Non-pigmented ciliary epithelial cell (primary cell): ENCODE measurements around the gene CACNA1D.
A peak's percentile ranks its signal among the peaks of the same experiment; 100 is the strongest.

ENCODE experiments used
- DNase-seq: peaks from one replicate; pipeline ENCODE4 v3.0.0-alpha.2; 2010; ENCODE audit warnings: low read depth

CACNA1D gene

GRCh38 chr3:53787016-53787415 is 292.6 kb downstream of the CACNA1D start:
- DNase-seq = no peak

DNA sequence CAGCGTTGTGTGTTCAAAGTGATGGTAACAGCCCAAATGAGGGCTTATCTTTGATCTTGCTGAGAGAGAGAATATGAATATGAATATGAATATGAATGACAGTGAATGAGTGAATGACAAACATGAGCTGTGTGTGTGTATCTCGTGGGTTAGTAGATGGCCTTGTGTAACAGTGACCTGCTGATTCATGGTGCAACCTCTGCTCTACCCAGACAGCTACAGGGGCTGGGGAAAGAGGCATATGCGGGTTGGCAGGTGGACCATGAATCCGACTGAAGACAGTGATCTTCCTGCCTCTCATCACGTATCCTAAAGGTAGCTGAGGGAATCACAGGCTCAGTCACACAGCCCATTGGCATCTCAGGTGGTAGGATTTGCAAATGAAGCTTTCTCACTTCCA is 293.6 kb downstream of the CACNA1D start:
- DNase-seq = no peak

- DNase-seq = no peak
These were observed 295.0 kb downstream of the CACNA1D start for GRCh38 chr3:53789459-53789858.

DNA sequence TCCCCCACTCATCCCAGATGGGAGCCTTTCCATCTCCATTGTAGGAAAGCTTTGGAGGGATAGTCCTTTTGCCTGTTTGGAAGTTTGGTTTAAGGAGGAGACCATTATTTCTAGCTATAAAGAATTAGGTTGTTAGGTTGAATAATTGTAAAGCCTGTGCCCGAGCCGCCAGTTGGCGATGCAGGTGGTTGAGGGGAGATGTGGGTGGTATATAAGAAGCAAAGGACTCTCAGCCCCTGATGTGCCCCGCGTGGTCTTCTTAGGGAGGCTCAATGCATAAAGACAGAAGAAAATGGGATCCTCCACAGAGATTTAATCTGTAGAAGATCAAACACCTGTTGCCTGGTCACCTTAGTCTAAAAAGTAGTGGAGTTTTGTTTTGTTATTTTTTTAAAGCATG is 296.1 kb downstream of the CACNA1D start:
- DNase-seq = no peak

DNA sequence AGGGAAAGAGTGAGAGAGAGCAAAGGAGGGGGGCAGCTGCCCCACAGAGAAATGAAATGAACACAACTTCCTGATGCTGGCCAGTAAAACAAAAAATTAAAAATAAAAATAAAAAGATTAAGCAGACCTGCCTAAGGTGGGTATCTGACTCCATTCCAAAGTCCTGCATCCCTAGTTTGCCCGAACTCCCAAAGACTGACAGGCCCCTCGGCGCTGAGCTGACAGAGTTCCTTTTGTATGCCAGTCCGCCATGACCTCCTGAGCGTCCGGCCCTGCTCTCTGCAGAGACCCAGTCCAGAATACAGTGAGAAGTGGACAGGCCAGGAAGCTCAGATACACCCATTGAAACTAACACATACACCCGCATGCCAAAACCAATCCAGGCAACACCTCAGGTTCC is 296.9 kb downstream of the CACNA1D start:
- DNase-seq = no peak

GRCh38 chr3:53792866-53793265 is 298.5 kb downstream of the CACNA1D start:
- DNase-seq = no peak

DNA sequence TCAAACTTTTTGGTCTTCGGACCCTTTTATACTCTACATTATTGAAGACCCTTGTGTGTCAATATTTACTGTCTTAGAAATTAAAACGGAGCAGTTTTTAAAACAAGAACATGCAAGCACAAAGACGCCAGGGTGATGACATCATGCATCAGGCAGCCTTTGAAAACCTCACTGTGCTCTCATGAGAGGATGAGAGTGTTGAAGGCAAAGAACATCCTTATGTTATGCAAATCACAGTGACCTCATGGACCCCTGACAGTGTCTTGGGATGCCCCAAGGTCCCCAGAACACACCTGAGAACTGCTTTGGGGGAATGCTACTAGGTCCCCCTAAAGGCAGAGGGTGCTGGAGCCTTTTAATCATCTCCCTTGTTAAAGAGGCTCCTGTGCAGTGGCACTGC is 300.2 kb downstream of the CACNA1D start:
- DNase-seq = no peak

DNA sequence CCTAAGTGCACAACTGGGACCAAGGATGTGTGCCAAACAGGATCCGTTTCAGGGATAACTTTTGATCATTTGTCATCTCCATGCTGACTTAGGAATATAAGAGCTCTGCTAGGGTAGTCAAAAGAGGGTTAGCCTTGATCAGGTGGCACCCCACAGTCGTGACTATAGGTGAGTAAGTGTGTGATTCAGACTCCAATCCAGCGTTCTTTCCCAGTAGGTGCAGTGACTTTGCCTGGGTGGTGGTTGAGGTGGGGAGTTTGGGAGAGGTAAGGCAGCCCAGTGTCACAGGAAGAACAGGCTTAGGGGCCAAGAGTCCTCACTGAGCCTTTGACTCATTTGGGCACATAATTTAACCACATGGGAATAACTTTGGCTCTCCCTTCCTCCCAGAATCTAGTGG is 300.8 kb downstream of the CACNA1D start:
- no peak for DNase-seq

DNA sequence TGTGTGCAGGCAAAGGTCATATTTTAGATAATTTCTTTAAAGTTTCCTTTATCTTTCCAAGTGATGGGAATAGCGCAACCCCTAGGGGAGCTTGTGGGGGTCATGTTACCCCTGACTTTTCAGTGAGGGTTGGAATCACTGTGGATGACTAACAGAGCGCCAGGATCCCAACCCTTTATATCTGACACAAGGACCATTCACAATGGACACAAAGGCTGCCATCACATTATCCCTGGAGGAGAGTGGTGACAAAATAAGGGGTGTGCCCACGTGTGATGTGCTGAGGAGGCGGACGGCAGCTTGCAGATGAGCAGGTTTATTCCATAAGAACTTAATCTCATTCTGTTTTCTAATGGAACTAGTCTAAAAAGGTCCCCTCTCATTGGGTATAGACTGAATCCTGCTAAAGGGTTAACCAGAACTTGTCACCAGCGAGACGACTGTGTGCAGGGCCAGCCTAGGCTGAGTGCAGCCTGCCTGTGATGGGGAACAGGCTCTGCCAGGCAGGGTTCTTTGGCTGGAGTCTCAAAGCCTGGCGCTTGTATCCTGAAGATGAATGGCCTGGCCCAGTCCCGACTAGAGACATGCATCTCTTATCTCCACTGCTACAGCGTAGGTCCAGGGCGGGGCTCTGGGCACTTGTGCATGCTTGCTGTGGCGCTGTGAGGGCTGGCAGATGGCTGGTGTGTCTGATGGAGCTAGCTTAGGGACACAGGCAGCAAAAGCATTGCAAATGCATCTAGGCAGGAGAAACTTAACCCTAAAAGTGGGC is 301.6 kb downstream of the CACNA1D start:
- DNase-seq = no peak

DNA sequence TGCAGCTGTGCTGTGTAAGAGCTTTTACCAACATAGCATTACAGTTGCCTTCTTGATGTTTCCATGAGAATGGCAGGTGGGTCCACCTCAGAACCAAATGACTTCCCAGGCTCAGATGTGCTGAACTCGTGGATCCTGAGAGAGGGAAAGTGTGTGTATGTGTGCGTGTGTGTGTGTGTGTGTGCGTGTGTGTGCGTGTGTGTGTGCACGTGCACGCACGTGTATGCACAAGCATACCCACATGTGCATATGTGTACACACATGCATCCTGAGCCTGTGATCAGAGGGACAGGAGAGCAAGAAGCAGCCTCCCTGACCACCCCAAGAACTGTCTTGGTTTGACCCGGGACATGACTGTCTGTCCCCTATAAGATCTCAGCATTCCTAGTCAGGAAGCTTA is 303.7 kb downstream of the CACNA1D start:
- DNase-seq = no peak

DNA sequence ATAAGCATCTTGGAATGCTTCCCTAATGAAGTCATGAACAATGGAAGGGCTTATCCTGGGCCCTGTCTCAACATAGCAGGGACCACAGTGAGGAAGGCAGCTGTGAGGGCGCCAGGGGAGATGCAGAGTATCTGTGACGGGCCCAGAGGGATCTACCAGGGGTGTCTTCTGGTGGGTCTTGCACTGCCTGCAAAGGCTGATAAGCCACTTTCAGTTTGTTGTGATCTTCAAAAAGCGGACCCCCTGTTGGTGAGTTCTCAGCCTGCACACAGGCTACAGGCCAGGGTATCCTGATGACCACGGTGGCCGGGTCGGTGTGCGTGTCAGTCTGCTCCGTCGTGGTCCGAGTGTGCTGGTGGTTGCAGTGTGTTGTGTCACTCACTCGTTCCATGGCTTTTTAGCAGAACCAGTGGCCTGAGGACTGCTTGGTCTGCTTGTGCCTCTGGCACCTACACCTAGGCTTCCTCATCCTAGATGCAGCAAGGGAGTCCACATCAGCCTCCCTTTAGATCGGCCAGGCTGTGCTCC is 305.0 kb downstream of the CACNA1D start:
- DNase-seq = no peak

DNA sequence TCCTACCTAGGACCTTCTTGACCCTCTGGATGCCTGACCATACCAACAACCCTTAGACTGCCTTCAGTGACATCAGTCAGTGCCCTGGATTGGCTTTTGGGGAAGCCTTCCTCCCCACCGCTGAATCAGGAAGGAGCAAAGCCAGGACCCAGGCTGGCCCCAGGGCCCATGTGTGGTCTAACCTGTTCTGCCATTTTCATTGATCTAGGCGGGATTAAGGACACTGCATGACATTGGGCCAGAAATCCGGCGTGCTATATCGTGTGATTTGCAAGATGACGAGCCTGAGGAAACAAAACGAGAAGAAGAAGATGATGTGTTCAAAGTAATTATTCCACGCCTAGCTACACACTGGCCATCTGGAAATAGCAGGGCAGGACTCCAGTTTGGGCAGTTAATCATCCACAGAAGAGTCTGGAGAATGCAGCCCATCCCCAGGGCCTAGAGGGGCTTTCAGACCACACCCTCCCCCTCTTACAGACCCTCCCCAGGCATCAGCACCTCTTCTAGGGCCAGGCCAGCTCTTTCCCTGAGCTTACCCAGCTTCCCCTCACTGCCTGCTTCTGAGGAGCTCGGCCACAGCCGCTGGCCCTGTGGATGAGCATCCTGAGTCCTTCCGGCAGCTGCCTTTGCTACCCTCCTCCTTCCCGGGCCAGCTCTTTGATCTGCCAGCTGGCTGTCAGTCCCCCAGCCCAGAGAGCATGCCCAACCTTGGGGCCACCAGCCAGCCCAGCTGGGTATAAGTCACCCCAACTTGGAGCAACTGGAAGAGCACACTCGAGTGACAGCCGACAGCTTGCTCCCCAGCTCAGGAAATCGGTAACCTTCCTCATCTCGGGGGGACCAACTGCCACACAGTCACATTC is 305.9 kb downstream of the CACNA1D start:
- no peak for DNase-seq

- no peak for DNase-seq
These were observed 306.9 kb downstream of the CACNA1D start for GRCh38 chr3:53801319-53801718.

GRCh38 chr3:53802256-53802880 is 308.0 kb downstream of the CACNA1D start:
- no peak for DNase-seq

DNA sequence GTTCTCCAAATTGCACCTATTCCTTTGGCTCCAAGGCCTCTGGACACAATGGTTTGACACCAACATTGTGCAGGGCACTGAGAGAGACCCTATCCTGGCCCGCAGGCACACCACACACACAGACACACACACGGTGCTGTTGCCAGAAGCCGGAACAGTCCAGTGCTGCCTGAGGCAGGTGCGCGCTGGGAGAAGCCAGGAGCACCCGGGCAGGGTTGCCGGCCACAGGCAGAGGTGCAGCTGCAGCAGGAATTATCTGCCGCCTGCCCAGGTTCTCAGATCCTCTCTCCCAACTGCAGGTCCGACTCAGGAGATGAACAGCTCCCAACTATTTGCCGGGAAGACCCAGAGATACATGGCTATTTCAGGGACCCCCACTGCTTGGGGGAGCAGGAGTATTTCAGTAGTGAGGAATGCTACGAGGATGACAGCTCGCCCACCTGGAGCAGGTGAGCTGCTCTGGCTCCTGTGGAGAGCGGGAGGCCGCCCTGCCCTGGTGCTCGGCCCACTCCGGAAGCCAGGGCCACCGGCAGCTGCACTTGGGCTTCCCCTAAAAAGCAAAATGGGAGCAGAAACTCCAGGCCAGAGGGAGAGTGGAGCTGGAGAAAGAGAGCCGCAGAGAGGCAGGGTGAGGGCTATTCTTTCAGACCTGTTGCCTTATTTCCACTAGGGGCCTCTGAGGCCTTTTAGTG is 308.9 kb downstream of the CACNA1D start:
- DNase-seq = no peak

DNA sequence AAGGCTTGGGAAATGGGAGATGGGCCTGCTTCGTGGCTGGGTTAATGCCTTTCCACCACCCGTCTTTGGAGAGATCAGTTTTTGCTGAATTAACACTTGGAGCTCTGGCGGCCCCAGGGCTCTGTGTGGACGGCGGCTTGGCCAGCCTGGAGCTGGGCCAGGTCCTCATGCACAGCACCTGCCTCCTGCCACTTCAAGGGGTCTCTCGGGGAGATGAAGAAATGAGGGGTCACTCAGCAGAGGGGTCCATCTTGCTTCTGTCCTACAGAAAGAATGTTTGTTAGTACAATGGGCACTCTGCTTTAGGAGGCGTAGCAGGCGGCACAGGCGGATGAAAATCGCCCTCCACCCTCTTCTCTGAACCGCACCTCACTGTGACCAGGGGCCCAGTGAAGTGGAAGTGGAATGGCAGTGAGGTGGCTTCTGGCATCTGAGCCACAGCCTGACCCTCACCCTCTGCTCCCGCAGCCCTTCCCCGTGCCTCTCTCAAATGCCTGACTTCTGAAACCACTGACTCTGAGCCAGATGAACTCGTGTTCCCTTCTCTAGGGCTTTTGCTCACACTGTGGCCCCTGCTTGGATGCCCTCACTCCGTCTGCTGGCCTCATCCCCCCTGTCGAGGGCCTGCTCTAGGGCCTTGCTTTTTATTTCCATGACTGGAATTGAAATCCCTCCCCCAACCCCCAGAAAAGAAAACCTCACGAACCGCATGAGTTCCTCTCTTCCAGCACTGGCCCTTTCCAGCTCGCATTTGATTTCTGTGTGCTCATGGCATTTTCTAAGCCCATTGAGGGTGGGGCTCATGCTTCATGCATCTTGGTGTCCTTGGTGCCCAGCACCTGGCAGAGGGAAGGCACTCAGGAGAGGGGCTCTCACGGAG is 309.6 kb downstream of the CACNA1D start:
- no peak for DNase-seq

DNA sequence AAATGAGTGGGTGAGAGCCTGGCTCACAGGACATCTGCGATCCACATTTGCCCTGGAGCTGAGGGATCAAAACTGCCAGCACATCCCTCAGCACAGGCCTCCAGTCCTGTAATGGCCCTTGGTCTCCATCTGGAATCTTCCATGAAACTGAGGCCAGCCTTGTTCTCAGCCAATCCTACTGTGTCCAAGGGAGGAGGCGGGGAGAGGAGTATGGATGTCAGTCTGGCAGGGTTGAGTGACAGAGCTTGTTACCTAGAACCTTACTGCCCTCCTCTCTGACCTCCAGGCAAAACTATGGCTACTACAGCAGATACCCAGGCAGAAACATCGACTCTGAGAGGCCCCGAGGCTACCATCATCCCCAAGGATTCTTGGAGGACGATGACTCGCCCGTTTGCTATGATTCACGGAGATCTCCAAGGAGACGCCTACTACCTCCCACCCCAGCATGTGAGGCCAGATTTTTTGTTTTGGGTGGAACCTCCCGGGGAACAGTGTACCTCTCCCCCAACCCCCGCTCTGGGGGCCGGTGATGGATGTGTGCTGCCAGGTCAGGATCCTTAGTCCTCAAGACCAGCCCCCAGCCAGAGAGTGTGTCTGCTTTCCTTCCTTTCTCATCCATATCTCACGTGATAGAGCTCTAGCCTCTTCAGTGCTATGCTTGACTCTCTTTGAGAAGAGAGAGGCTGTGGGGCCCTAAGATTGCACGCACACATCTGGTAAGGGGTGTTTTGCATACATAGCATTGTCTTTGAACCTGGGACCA is 310.5 kb downstream of the CACNA1D start:
- DNase-seq = peak; percentile 23

DNA sequence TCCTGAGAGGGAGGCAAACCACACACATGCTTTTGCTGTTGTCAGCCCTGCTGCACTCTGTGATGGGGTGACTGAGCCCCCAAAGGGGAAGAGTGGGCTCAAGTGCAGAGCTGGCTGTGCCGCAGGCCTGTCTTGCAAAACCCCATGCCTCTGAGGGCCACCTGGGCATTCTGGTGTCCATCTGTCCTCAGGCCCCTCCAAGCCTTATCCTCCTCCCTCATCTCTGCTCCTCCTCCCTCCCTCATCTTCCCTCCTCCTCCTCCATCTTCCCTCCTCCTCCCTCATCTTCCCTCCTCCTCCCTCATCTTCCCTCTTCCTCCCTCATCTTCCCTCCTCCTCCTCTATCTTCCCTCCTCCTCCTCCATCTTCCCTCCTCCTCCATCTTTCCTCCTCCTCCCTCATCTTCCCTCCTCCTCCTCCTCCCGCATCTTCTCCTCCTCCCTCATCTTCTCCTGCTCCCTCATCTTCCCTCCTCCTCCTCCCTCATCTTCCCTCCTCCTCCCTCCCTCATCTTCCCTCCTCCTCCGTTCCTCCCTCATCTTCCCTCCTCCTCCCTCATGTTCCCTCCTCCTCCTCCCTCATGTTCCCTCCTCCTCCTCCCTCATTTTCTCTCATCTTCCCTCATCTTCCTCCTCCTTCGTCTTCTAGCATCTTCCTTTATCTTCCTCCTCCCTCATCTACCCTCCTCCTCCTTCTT is 311.2 kb downstream of the CACNA1D start:
- DNase-seq = no peak
